OCI-LY7 (cell line): ENCODE results near the gene PPP2R2B. TPM values are rescaled to one million over a fixed set of nuclear protein-coding genes. Genes with fewer than 3 reads are reported as not detected.

ENCODE experiments used
- BruUV-seq: library from RNA; stranded (reverse); fragments of 400-500 nt; replicated peaks from 2 replicates; lab custom pipeline; 2021; lab: Mats Ljungman, UMichigan
- CTCF ChIA-PET: fragments of 300-600 bp; sonication (Branson Sonifier 250); formaldehyde crosslinking; loops from one replicate; lab custom pipeline; 2022; ENCODE audit warnings: antibody characterized with exemption; ENCODE audit not compliant: unreplicated experiment; lab: Charles Lee
- POLR2A ChIA-PET: fragments of 300-600 bp; sonication (Branson Sonifier 250); formaldehyde crosslinking; loops from one replicate; lab custom pipeline; 2022; ENCODE audit warnings: antibody characterized with exemption; lab: Charles Lee
- DNase-seq: peaks from one replicate; pipeline ENCODE4 v3.0.0-alpha.2; 2015; ENCODE audit warnings: low spot score
- H2AFZ ChIP-seq: fragments of 200-600 bp; sonication (generic), shearing (Covaris generic); 2 replicates; pipeline ENCODE4 v1.6.1; 2014; ENCODE audit warnings: mild to moderate bottlenecking, antibody characterized with exemption, low read length, moderate library complexity
- H3K27ac ChIP-seq: fragments of 200-600 bp; sonication (generic); 2 replicates; pipeline ENCODE4 v1.5.1; 2014; ENCODE audit warnings: mixed run types, low read depth, mild to moderate bottlenecking, moderate library complexity, low read length, inconsistent platforms; ENCODE audit not compliant: poor library complexity, severe bottlenecking
- H3K36me3 ChIP-seq: fragments of 200-600 bp; sonication (generic); 2 replicates; pipeline ENCODE4 v1.6.1; 2014; ENCODE audit warnings: mild to moderate bottlenecking, antibody characterized with exemption, low read length, moderate library complexity, mixed read lengths; ENCODE audit not compliant: insufficient read depth
- H3K4me1 ChIP-seq: fragments of 200-600 bp; sonication (generic); 2 replicates; pipeline ENCODE4 v1.5.1; 2014; ENCODE audit warnings: mild to moderate bottlenecking, low read length; ENCODE audit not compliant: insufficient read depth, poor library complexity, severe bottlenecking
- H3K4me2 ChIP-seq: fragments of 200-600 bp; sonication (generic); 2 replicates; pipeline ENCODE4 v1.6.1; 2014; ENCODE audit warnings: mild to moderate bottlenecking, low read length
- H3K4me3 ChIP-seq: fragments of 200-600 bp; sonication (generic); 2 replicates; pipeline ENCODE4 v1.5.1; 2014; ENCODE audit warnings: mild to moderate bottlenecking, low read depth, low read length; ENCODE audit not compliant: poor library complexity, severe bottlenecking
- H3K79me2 ChIP-seq: fragments of 200-600 bp; sonication (generic); 2 replicates; pipeline ENCODE4 v1.6.1; 2016; ENCODE audit warnings: low read depth, mild to moderate bottlenecking, low read length, moderate library complexity, mixed read lengths; ENCODE audit not compliant: insufficient read depth
- H3K9me2 ChIP-seq: fragments of 200-600 bp; sonication (generic); 2 replicates; pipeline ENCODE4 v1.6.1; 2016; ENCODE audit warnings: mild to moderate bottlenecking, low read length, mixed read lengths; ENCODE audit not compliant: insufficient read depth
- H3K9me3 ChIP-seq: fragments of 200-600 bp; sonication (generic); 2 replicates; pipeline ENCODE4 v1.6.1; 2014; ENCODE audit warnings: mild to moderate bottlenecking, mixed run types, low read length, mixed read lengths
- H4K20me1 ChIP-seq: fragments of 200-600 bp; sonication (generic); 2 replicates; pipeline ENCODE4 v1.6.1; 2014; ENCODE audit warnings: mild to moderate bottlenecking, antibody characterized with exemption, low read length, moderate library complexity, mixed read lengths; ENCODE audit not compliant: insufficient read depth
- EZH2phosphoT487 ChIP-seq: fragments of 200-600 bp; sonication (generic); IDR thresholded peaks from 2 replicates; pipeline ENCODE4 v1.6.1; 2018; ENCODE audit warnings: low read depth, borderline replicate concordance, mild to moderate bottlenecking, mixed run types, antibody characterized with exemption, low read length, moderate library complexity, mixed read lengths
- intact Hi-C: fragments of 100-400 bp; cut with micrococcal nuclease; formaldehyde crosslinking; loops from one replicate; pipeline ENCODE4 v1.10.0; 2022; ENCODE audit not compliant: unreplicated experiment
- total RNA-seq, 2 experiments: library from RNA; depleted of rRNA in 1 of 2; stranded (reverse); fragments of >200 nt in 1 of 2; shearing (Covaris generic) in 1 of 2; gene quantifications; 2 replicates each; pipeline ENCODE4 v1.2.3, GENCODE V29; 2014 to 2022
- TF ChIP-seq, protein P1 (sequence below): fragments of 200-600 bp; sonication (generic); conservative IDR thresholded peaks from 2 replicates; pipeline ENCODE4 v1.5.1; 2014; ENCODE audit warnings: mild to moderate bottlenecking, antibody characterized with exemption, low read length, moderate library complexity, mixed read lengths

Gene PPP2R2B
- total RNA-seq, 2 experiments from 2014 or later = not detected

DNA sequence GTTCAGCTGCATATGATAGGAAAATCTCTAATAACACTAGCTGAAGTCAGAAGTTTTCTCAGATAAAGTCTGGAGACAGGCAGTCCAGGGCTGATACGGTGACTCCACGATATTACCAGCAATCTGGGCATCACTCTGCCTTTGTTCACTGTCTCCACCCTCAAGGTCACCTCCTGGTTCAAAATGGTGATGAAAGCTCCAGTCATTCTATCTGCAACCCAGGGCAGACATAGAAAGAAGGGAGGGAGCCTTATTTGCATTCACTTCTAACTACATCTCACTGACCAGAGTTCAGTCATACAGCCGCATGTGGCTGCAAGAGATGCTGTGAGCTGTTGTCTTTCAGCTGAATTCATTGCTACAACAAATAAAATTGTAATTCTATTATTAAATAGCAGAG is 340.1 kb downstream of the PPP2R2B start:
- intact Hi-C loops = no loop called here
- Histone ChIP-seq H3K4me1 (no peaks in the 10 kb centered on the region), H3K79me2 (no peaks in the 10 kb centered on the region), H3K9me3 (no peaks in the 10 kb centered on the region), H2AFZ (no peak overlapping the region), H3K9me2 (no peaks in the 10 kb centered on the region), H4K20me1 (no peaks in the 10 kb centered on the region), H3K4me3 (no peak overlapping the region), H3K4me2 (no peak overlapping the region), H3K36me3 (no peaks in the 10 kb centered on the region), H3K27ac (no peak overlapping the region)
- TF ChIP-seq, protein P1, sequence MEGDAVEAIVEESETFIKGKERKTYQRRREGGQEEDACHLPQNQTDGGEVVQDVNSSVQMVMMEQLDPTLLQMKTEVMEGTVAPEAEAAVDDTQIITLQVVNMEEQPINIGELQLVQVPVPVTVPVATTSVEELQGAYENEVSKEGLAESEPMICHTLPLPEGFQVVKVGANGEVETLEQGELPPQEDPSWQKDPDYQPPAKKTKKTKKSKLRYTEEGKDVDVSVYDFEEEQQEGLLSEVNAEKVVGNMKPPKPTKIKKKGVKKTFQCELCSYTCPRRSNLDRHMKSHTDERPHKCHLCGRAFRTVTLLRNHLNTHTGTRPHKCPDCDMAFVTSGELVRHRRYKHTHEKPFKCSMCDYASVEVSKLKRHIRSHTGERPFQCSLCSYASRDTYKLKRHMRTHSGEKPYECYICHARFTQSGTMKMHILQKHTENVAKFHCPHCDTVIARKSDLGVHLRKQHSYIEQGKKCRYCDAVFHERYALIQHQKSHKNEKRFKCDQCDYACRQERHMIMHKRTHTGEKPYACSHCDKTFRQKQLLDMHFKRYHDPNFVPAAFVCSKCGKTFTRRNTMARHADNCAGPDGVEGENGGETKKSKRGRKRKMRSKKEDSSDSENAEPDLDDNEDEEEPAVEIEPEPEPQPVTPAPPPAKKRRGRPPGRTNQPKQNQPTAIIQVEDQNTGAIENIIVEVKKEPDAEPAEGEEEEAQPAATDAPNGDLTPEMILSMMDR = no peak
- TF ChIP-seq EZH2phosphoT487 = no peak
- DNase-seq = no peak
- ChIA-PET CTCF (interaction anchor here (1.1 kb wide), 1 partner anchor 27 kb away, joined by 4 read pairs; no protein-coding TSS in a partner anchor), POLR2A (interaction anchor here (0.6 kb wide), 1 partner anchor 14 kb away, joined by 4 read pairs; no protein-coding TSS in a partner anchor)
- BruUV-seq = no TSS peak

DNA sequence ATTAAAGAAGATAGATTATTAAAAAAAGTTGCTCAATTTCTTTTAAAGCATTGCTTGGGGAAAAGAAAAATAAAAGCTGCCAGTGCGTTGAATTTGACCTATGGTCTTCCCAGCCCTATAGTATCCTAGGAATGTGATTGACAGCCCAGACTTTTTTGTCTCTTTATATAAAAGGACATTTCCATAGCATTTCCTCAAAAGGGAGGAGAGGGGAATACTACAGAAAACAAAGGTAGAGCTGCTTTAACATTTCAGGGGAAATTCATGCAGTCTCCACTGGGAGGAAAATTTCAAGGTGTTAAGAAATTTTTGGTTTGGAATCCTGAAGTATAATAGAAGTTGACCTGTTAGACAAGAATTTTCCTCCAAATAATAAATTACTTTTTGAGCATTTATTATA is 344.7 kb downstream of the PPP2R2B start:
- intact Hi-C loops = loop anchor here (2.0 kb wide), 1 partner anchor 433 kb away; no protein-coding TSS in a partner anchor
- CTCF ChIA-PET = interaction anchor here (0.6 to 0.7 kb wide), 4 partner anchors 9 to 89 kb away, joined by 3 to 5 read pairs (median 4); no protein-coding TSS in a partner anchor
- H3K4me1 ChIP-seq = no peaks in the 10 kb centered on the region
- no peaks in the 10 kb centered on the region for H3K9me3 ChIP-seq
- H3K4me3 ChIP-seq = no peak overlapping the region
- no peak overlapping the region for H3K4me2 ChIP-seq
- no peaks in the 10 kb centered on the region for H4K20me1 ChIP-seq
- POLR2A ChIA-PET = interaction anchor here (0.6 to 1.2 kb wide), 3 partner anchors 12 to 1888 kb away, joined by 3 to 8 read pairs (median 5); no protein-coding TSS in a partner anchor
- H2AFZ ChIP-seq = no peak overlapping the region
- no peak overlapping the region for H3K27ac ChIP-seq
- BruUV-seq = no TSS peak
- H3K36me3 ChIP-seq = no peaks in the 10 kb centered on the region
- H3K79me2 ChIP-seq = no peaks in the 10 kb centered on the region
- H3K9me2 ChIP-seq = no peaks in the 10 kb centered on the region
- DNase-seq = no peak
- TF ChIP-seq, protein P1 = no peak
- TF ChIP-seq EZH2phosphoT487 = no peak

DNA sequence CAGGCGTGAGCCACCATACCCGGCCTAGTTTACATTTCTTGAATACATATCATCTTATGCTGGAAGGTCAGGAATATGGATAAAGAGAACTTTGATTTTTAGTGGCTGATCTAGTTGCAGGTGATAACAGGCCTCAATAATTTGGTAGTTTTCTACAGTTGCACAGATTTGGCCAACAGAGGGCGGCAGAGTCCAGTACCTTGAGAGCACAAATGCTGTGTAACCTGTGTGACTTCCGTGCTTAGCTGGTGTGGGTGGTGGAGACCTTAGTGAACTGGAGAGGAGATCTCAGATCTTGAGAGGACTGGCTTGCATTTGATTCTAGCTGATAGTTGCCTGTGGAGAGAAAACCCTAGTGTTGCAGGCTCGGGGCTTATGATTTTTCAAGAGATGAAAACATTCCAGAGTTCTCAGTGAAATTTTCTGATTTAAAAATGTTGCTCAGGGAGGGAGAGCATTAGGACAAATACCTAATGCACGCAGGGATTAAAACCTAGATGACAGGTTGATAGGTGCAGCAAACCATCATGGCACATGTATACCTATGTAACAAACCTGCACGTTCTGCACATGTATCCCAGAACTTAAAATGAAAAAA is 345.2 kb downstream of the PPP2R2B start:
- Histone ChIP-seq H3K9me2 (no peaks in the 10 kb centered on the region), H3K4me2 (no peak overlapping the region), H3K79me2 (no peaks in the 10 kb centered on the region), H4K20me1 (no peaks in the 10 kb centered on the region), H3K4me3 (no peak overlapping the region), H3K27ac (no peak overlapping the region), H2AFZ (no peak overlapping the region), H3K36me3 (no peaks in the 10 kb centered on the region), H3K4me1 (no peaks in the 10 kb centered on the region), H3K9me3 (no peaks in the 10 kb centered on the region)
- no peak for TF ChIP-seq EZH2phosphoT487
- TF ChIP-seq, protein P1 = peak; percentile 90
- DNase-seq = peak; percentile 81
- intact Hi-C loops = loop anchor here (2.0 kb wide), 1 partner anchor 433 kb away; no protein-coding TSS in a partner anchor
- CTCF ChIA-PET = interaction anchor here (0.6 to 0.7 kb wide), 4 partner anchors 9 to 90 kb away, joined by 3 to 5 read pairs (median 4); no protein-coding TSS in a partner anchor
- no TSS peak for BruUV-seq
- POLR2A ChIA-PET = interaction anchor here (0.7 kb wide), 1 partner anchor 13 kb away, joined by 3 read pairs; no protein-coding TSS in a partner anchor
